Kidney (tissue), 14 donors: ENCODE data around the gene CRABP2. TPM values are rescaled to one million over a fixed set of nuclear protein-coding genes. Genes with fewer than 3 reads are reported as not detected.

Experiments
- DNase-seq, 5 donors: peaks; one replicate each; pipeline ENCODE4 v3.0.0-alpha.2; 2013 to 2020
- FAIRE-seq: peaks from 2 replicates; lab custom pipeline; 2012; peaks lifted over from hg19 to GRCh38; lab: Jason Lieb, UNC
- H3K27ac ChIP-seq, 2 donors: one replicate each; pipeline ENCODE4 v1.7.0; 2013; ENCODE audit warnings: low read depth in 2 of 2, low read length in 2 of 2, inconsistent platforms in 1 of 2
- H3K27me3 ChIP-seq: one replicate; pipeline ENCODE4 v1.7.1; 2013; ENCODE audit warnings: low read length, inconsistent platforms; ENCODE audit not compliant: control insufficient read depth, insufficient read depth
- H3K36me3 ChIP-seq, 3 donors: one replicate each; pipeline versions ENCODE4 v1.7.0 to v1.7.1; 2013; ENCODE audit warnings: low read length in 3 of 3, control low read depth in 1 of 3, inconsistent platforms in 1 of 3; ENCODE audit not compliant: insufficient read depth in 3 of 3, control insufficient read depth in 2 of 3
- H3K4me1 ChIP-seq, 3 donors: one replicate each; pipeline versions ENCODE4 v1.7.0 to v1.7.1; 2013; ENCODE audit warnings: low read length in 3 of 3, inconsistent platforms in 1 of 3, low read depth in 1 of 3; ENCODE audit not compliant: control insufficient read depth in 2 of 3, insufficient read depth in 2 of 3
- H3K4me3 ChIP-seq, 3 donors: one replicate each; pipeline versions ENCODE4 v1.7.0 to v1.8.1; 2013; ENCODE audit warnings: low read length in 3 of 3, control low read depth in 1 of 3, inconsistent platforms in 1 of 3
- H3K9ac ChIP-seq, 3 donors: one replicate each; pipeline versions ENCODE4 v1.7.0 to v1.7.1; 2013; ENCODE audit warnings: low read length in 3 of 3, control low read depth in 1 of 3, inconsistent platforms in 1 of 3
- H3K9me3 ChIP-seq, 3 donors: one replicate each; pipeline versions ENCODE4 v1.7.0 to v1.7.1; 2013; ENCODE audit warnings: low read length in 3 of 3, control low read depth in 1 of 3, inconsistent platforms in 1 of 3; ENCODE audit not compliant: control insufficient read depth in 2 of 3, insufficient read depth in 1 of 3
- CTCF ChIP-seq: IDR thresholded peaks from 3 replicates; pipeline ENCODE4 v1.5.1; 2012; ENCODE audit warnings: mild to moderate bottlenecking, moderate library complexity, borderline replicate concordance; ENCODE audit not compliant: insufficient read depth; ENCODE audit errors: extremely low read depth
- intact Hi-C: fragments of 100-400 bp; cut with DNase I; formaldehyde crosslinking; loops from one replicate; pipeline ENCODE4 v1.11.1; 2022
- polyA plus RNA-seq: library from polyadenylated mRNA; stranded (reverse); fragments of 350-450 nt; fragmentation: Illumina TruSeq; extraction: RNeasy Lipid Tissue Mini Kit (QIAGEN cat#74804); gene quantifications from one replicate; pipeline ENCODE4 v1.2.3, GENCODE V29; 2014; ENCODE audit warnings: low read depth, low replicate concordance; ENCODE audit not compliant: insufficient read depth
- total RNA-seq: library from RNA; stranded (reverse); fragmentation: NEBNext Ultra II Directional; extraction: Animal tissue kit (Norgen Biotek cat#: 25700); gene quantifications from one replicate; pipeline ENCODE4 v1.2.1, GENCODE V29; 2021
- donor health status: control.
- donor health status: control.
- donor health status: control.
- donor health status: control.
- donor health status: control.
- donor health status: DM: yes; HTN: yes; CAD: no.
- donor health status: Normal renal cell carcinoma (clear cell type).

Gene CRABP2
- total and polyA plus RNA-seq, 2 donors from 2014 or later = 15.2 to 21.6 TPM

- Histone ChIP-seq H3K27me3 (peaks cover 10% of the 10 kb centered on the region), H3K27ac (no peak overlapping the region), H3K9ac (no peak overlapping the region), H3K9me3 (no peaks in the 10 kb centered on the region), H3K4me3 (no peak overlapping the region), H3K36me3 (no peaks in the 10 kb centered on the region), H3K4me1 (peaks cover 3 to 7% (median 5%) of the 10 kb centered on the region in 3 donors)
- FAIRE-seq (no peak), DNase-seq (no peak)
- TF ChIP-seq CTCF = no peak
- intact Hi-C loops = no loop called here
Measured at GRCh38 chr1:156682166-156682890, 23.1 kb downstream of the CRABP2 start.

GRCh38 chr1:156681196-156681960 is 24.0 kb downstream of the CRABP2 start:
- peaks cover 10% of the 10 kb centered on the region for H3K27me3 ChIP-seq
- H3K9ac ChIP-seq = no peak overlapping the region
- H3K4me3 ChIP-seq = no peak overlapping the region
- intact Hi-C loops = no loop called here
- no peaks in the 10 kb centered on the region for H3K36me3 ChIP-seq
- H3K4me1 ChIP-seq = peaks cover 3 to 7% (median 6%) of the 10 kb centered on the region in 3 donors
- TF ChIP-seq CTCF = no peak
- FAIRE-seq (no peak), DNase-seq (no peak)
- no peak overlapping the region for H3K27ac ChIP-seq
- H3K9me3 ChIP-seq = no peaks in the 10 kb centered on the region

- Histone ChIP-seq H3K9me3 (no peaks in the 10 kb centered on the region), H3K27ac (no peak overlapping the region), H3K9ac (no peak overlapping the region), H3K4me3 (no peak overlapping the region), H3K36me3 (no peaks in the 10 kb centered on the region), H3K27me3 (peaks cover 10% of the 10 kb centered on the region), H3K4me1 (peaks cover 3 to 8% (median 6%) of the 10 kb centered on the region in 3 donors)
- FAIRE-seq = no peak
- TF ChIP-seq CTCF = no peak
- intact Hi-C loops = no loop called here
- no peak for DNase-seq
Measured at GRCh38 chr1:156680056-156680455, 25.3 kb downstream of the CRABP2 start.
